ENCODE results near the gene PCDHB3. TPM values are rescaled to one million over a fixed set of nuclear protein-coding genes. Genes with fewer than 3 reads are reported as not detected.
"Not testable (repeated sequence)": the region's sequence is repeated elsewhere in the genome, so short reads cannot be mapped to it uniquely, and the experiment has no call there.

PCDHB3 gene
- total RNA-seq, 1 donor from 2014 or later = 3.9 TPM

DNA sequence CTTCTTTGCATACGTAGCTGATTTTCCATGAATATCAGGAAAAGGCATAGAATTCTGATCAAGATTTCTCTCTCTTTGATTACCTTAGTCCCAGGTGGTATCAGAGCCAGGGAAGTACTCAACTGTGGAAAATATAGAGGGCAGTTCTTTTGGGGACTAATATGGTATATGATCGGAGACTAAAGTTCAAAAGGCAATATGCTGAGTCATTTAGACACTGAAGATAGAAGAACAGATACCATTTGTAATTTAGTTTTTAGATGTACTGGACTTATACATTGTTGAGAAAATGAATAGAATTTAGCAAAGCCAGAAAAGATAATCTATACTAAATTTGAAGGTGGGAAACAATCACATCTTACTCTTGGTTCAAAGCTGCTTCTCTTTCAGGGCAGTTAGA, 5.1 kb downstream of the PCDHB3 start:
- H3K27me3 Mint-ChIP-seq = no peaks in the 10 kb centered on the region
- H3K4me1 Mint-ChIP-seq (ENCODE audit: unreplicated experiment) = no peaks in the 10 kb centered on the region
- peaks cover 28% of the 10 kb centered on the region for H3K36me3 Mint-ChIP-seq
- H3K9me3 Mint-ChIP-seq = peaks cover 14% of the 10 kb centered on the region
- TF ChIP-seq, protein P1, sequence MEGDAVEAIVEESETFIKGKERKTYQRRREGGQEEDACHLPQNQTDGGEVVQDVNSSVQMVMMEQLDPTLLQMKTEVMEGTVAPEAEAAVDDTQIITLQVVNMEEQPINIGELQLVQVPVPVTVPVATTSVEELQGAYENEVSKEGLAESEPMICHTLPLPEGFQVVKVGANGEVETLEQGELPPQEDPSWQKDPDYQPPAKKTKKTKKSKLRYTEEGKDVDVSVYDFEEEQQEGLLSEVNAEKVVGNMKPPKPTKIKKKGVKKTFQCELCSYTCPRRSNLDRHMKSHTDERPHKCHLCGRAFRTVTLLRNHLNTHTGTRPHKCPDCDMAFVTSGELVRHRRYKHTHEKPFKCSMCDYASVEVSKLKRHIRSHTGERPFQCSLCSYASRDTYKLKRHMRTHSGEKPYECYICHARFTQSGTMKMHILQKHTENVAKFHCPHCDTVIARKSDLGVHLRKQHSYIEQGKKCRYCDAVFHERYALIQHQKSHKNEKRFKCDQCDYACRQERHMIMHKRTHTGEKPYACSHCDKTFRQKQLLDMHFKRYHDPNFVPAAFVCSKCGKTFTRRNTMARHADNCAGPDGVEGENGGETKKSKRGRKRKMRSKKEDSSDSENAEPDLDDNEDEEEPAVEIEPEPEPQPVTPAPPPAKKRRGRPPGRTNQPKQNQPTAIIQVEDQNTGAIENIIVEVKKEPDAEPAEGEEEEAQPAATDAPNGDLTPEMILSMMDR (conservative IDR thresholded peaks at IDR 0.05) = no peak
- no peak overlapping the region for H3K27ac Mint-ChIP-seq
- no peak for DNase-seq (ENCODE audit: extremely low spot score, unreplicated experiment)
- no peak overlapping the region for H3K4me3 Mint-ChIP-seq

DNA sequence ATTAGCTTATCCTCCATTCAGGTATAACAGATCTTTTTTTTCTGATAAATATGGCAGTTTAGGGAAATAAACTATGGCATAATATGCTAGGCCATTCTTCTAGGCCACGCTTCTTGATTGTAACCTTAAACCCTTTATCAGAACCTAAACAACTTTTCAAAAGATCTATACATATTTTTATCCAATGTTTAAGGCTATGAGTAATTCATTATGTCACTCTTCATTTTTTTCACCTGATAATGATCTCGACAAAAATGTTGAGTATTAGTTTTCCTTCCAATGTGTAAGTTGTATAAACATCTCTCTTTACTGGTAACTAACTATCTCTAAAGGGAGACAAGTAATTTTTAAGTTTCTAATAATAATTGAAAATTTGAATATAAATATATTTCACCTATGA, 19.0 kb downstream of the PCDHB3 start:
- Mint-ChIP-seq H3K9me3 (peaks cover 6% of the 10 kb centered on the region), H3K27me3 (no peaks in the 10 kb centered on the region), H3K36me3 (peaks cover 23% of the 10 kb centered on the region), H3K27ac (no peak overlapping the region), H3K4me3 (no peak overlapping the region), H3K4me1 (ENCODE audit: unreplicated experiment) (no peaks in the 10 kb centered on the region)
- DNase-seq (ENCODE audit: extremely low spot score, unreplicated experiment) = no peak
- TF ChIP-seq, protein P1 (conservative IDR thresholded peaks at IDR 0.05) = no peak

DNA sequence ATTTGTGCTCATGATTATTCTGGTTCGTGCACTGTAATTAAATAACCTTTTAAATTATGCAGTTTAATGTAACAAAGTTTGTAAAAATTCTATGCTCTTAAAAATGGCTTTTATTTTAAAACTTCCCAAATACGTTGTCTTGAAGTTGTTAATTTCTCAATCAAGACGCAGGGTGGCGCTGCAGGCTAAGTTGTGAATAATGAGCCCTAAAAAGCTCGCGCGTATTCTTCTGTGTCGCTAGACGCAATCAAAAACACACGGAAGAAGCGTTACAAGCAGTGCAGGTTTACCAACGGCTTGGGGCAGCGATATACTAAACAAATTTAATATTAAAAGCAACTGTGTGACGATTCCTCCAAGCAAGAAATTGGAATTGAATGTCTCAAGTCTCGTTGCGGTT, 21.3 kb downstream of the PCDHB3 start, which contains the start of gene PCDHB4:
Gene PCDHB4, plus strand, starts transcription at position 256 of the 400 bp plus-strand sequence. CDS start 181 bp downstream, outside the sequence.
- H3K36me3 Mint-ChIP-seq = peaks cover 18% of the 10 kb centered on the region
- H3K4me3 Mint-ChIP-seq = no peak within 1 kb of the TSS
- DNase-seq (ENCODE audit: extremely low spot score, unreplicated experiment) = no peak
- H3K9me3 Mint-ChIP-seq = peaks cover 3% of the 10 kb centered on the region
- no peak within 1 kb of the TSS for H3K27ac Mint-ChIP-seq
- H3K27me3 Mint-ChIP-seq = no peaks in the 10 kb centered on the region
- H3K4me1 Mint-ChIP-seq (ENCODE audit: unreplicated experiment) = no peaks in the 10 kb centered on the region
- TF ChIP-seq, protein P1 (conservative IDR thresholded peaks at IDR 0.05) = peak; percentile 26

DNA sequence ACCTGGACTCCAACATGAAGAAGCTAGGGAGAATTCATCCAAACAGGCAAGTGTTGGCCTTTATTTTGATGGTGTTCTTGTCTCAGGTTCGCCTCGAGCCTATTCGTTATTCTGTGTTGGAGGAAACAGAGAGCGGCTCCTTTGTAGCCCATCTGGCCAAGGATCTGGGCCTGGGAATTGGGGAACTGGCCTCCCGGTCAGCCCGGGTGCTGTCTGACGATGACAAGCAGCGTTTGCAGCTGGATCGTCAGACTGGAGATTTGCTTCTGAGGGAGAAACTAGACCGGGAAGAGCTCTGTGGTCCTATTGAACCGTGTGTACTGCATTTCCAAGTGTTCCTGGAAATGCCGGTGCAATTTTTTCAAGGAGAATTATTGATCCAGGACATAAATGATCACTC, 21.7 kb downstream of the PCDHB3 start:
- TF ChIP-seq, protein P1 (conservative IDR thresholded peaks at IDR 0.05) = no peak
- no peak overlapping the region for H3K27ac Mint-ChIP-seq
- H3K27me3 Mint-ChIP-seq = no peaks in the 10 kb centered on the region
- H3K36me3 Mint-ChIP-seq = peaks cover 18% of the 10 kb centered on the region
- no peaks in the 10 kb centered on the region for H3K4me1 Mint-ChIP-seq (ENCODE audit: unreplicated experiment)
- H3K4me3 Mint-ChIP-seq = no peak overlapping the region
- no peaks in the 10 kb centered on the region for H3K9me3 Mint-ChIP-seq
- DNase-seq (ENCODE audit: extremely low spot score, unreplicated experiment) = no peak

DNA sequence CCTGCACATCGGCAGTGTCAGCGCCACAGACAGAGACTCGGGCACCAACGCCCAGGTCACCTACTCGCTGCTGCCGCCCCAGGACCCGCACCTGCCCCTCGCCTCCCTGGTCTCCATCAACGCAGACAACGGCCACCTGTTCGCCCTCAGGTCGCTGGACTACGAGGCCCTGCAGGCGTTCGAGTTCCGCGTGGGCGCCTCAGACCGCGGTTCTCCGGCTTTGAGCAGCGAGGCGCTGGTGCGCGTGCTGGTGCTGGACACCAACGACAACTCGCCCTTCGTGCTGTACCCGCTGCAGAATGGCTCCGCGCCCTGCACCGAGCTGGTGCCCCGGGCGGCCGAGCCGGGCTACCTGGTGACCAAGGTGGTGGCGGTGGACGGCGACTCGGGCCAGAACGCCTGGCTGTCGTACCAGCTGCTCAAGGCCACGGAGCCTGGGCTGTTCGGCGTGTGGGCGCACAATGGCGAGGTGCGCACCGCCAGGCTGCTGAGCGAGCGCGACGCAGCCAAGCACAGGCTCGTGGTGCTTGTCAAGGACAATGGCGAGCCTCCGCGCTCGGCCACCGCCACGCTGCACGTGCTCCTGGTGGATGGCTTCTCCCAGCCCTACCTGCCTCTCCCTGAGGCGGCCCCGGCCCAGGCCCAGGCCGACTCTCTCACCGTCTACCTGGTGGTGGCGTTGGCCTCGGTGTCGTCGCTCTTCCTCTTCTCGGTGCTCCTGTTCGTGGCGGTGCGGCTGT, 23.3 kb downstream of the PCDHB3 start:
- H3K4me1 Mint-ChIP-seq (ENCODE audit: unreplicated experiment); H3K27me3 Mint-ChIP-seq; H3K9me3 Mint-ChIP-seq; H3K4me3 Mint-ChIP-seq; DNase-seq (ENCODE audit: extremely low spot score, unreplicated experiment); H3K27ac Mint-ChIP-seq: not testable (repeated sequence)
- peaks cover 18% of the 10 kb centered on the region for H3K36me3 Mint-ChIP-seq

DNA sequence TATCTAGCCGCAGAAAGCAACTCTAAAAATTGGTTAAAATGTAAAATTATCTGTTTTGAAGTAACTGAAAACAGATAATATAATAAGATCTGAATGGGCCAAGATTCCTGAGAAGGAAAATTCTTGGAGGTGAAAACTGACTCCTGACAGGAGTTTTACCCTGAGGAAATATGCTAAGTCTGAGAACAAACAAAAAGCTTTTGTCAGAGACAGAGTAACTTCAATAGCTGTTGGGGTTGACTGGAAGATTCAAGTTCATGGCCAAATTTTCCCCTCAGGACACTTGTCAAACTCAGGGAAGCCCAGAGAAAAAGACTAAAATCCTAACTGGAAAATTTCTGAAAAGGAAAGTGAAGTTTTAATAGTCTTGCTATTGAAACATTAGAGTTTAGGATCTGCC, 27.0 kb downstream of the PCDHB3 start:
- no peak overlapping the region for H3K27ac Mint-ChIP-seq
- H3K36me3 Mint-ChIP-seq = peaks cover 13% of the 10 kb centered on the region
- TF ChIP-seq, protein P1 (conservative IDR thresholded peaks at IDR 0.05) = no peak
- no peaks in the 10 kb centered on the region for H3K4me1 Mint-ChIP-seq (ENCODE audit: unreplicated experiment)
- H3K4me3 Mint-ChIP-seq = no peak overlapping the region
- H3K9me3 Mint-ChIP-seq = no peaks in the 10 kb centered on the region
- DNase-seq (ENCODE audit: extremely low spot score, unreplicated experiment) = no peak
- no peaks in the 10 kb centered on the region for H3K27me3 Mint-ChIP-seq
